Spleen (tissue), 11 donors: ENCODE data around the gene POLR2A. TPM values are rescaled to one million over a fixed set of nuclear protein-coding genes. Genes with fewer than 3 reads are reported as not detected.

ENCODE experiments used
- DNase-seq: peaks from one replicate; pipeline ENCODE4 v3.0.0-alpha.2; 2020
- H3K27ac ChIP-seq, 8 donors: fragments of 200-600 bp; sonication (generic) in 7 of 8; 1 replicate in 4 of 8; 2 replicates in 4 of 8; pipeline versions ENCODE4 v1.5.0 to v1.8.0; 2016 to 2021; ENCODE audit warnings: inconsistent platforms in 4 of 8, mild to moderate bottlenecking in 4 of 8, moderate library complexity in 1 of 8
- H3K27me3 ChIP-seq, 7 donors: fragments of 200-600 bp; sonication (generic) in 6 of 7; replicated peaks in 1 of 7; 1 replicate in 4 of 7; 2 replicates in 3 of 7; pipeline versions ENCODE4 v1.5.0 to v1.8.0; 2016 to 2021; ENCODE audit warnings: inconsistent platforms in 3 of 7, mild to moderate bottlenecking in 1 of 7
- H3K36me3 ChIP-seq, 6 donors: fragments of 200-600 bp; sonication (generic) in 5 of 6; 1 replicate in 4 of 6; 2 replicates in 2 of 6; pipeline versions ENCODE4 v1.5.0 to v1.8.0; 2016 to 2021; ENCODE audit warnings: inconsistent platforms in 2 of 6
- H3K4me1 ChIP-seq, 6 donors: fragments of 200-600 bp; sonication (generic) in 5 of 6; 1 replicate in 3 of 6; 2 replicates in 3 of 6; pipeline versions ENCODE4 v1.5.0 to v1.8.0; 2016 to 2021; ENCODE audit warnings: inconsistent platforms in 3 of 6
- H3K4me3 ChIP-seq, 8 donors: fragments of 200-600 bp; sonication (generic) in 7 of 8; 1 replicate in 4 of 8; 2 replicates in 4 of 8; pipeline versions ENCODE4 v1.5.0 to v1.8.0; 2016 to 2021; ENCODE audit warnings: inconsistent platforms in 4 of 8, mild to moderate bottlenecking in 4 of 8, moderate library complexity in 2 of 8
- H3K9me3 ChIP-seq, 8 donors: fragments of 200-600 bp; sonication (generic) in 7 of 8; 1 replicate in 4 of 8; 2 replicates in 4 of 8; pipeline versions ENCODE4 v1.5.0 to v1.8.0; 2016 to 2021; ENCODE audit warnings: inconsistent platforms in 4 of 8
- CTCF ChIP-seq, 11 experiments: fragments of 200-600 bp in 7 of 11; fragments of 450-650 bp in 4 of 11; sonication (generic) in 4 of 11; IDR thresholded peaks in 8 of 11; conservative IDR thresholded peaks in 3 of 11; 1 replicate in 7 of 11; 2 replicates in 4 of 11; pipeline versions ENCODE4 v1.4.0 to v1.8.0; 2016 to 2021; ENCODE audit warnings: antibody characterized with exemption in 11 of 11, inconsistent platforms in 4 of 11, mild to moderate bottlenecking in 1 of 11
- POLR2A ChIP-seq, 3 donors: fragments of 450-650 bp; IDR thresholded peaks; one replicate each; pipeline ENCODE4 v1.5.1; 2017; ENCODE audit warnings: antibody characterized with exemption in 3 of 3, mild to moderate bottlenecking in 1 of 3
- POLR2AphosphoS5 ChIP-seq, 3 donors: sonication (generic); formaldehyde crosslinking; IDR thresholded peaks; one replicate each; pipeline ENCODE4 v1.5.1; 2017; ENCODE audit warnings: antibody characterized with exemption in 3 of 3
- WGBS, 5 donors: extraction: QIAGEN DNeasy Blood & Tissue Kit in 3 of 5; methylation state at CpG; one replicate each; pipeline versions ENCODE4 v1.1.5 to v1.1.7; 2013 to 2018; 5-methylcytosine and 5-hydroxymethylcytosine counted together
- intact Hi-C: fragments of 100-400 bp; cut with DNase I; formaldehyde crosslinking; loops from one replicate; pipeline ENCODE4 v1.15.0; 2023; ENCODE audit warnings: low total_unique reads
- polyA plus RNA-seq, 3 donors: library from polyadenylated mRNA; stranded (reverse); fragments of 200-250 nt; gene quantifications; one replicate each; pipeline ENCODE4 v1.2.1, GENCODE V29; 2013
- total RNA-seq, 7 donors: library from RNA; depleted of rRNA in 3 of 7; stranded (reverse); fragments of >200 nt in 3 of 7; fragmentation: NEBNext Ultra II Directional in 4 of 7; extraction: Animal tissue kit (Norgen Biotek cat#: 25700) in 4 of 7; gene quantifications; one replicate each; pipeline versions ENCODE4 v1.1.0 to v1.2.1, GENCODE V29; 2016 to 2021
- donor health status: healthy with polysubstance abuse.
- donor health status: DM: no; HTN: no; CAD: no; lungs with moderate emphysema.
- donor health status: DM: no; HTN: no; CAD: no.
- donor health status: Bipolar disorder and iron deficiency.
- donor health status: healthy.
- donor health status: DM: no; HTN: no; CAD: no.
- donor health status: DM: yes; HTN: yes; CAD: no.

Gene POLR2A
- total and polyA plus RNA-seq, 10 donors, result 8.2 to 196 (median 141) TPM

DNA sequence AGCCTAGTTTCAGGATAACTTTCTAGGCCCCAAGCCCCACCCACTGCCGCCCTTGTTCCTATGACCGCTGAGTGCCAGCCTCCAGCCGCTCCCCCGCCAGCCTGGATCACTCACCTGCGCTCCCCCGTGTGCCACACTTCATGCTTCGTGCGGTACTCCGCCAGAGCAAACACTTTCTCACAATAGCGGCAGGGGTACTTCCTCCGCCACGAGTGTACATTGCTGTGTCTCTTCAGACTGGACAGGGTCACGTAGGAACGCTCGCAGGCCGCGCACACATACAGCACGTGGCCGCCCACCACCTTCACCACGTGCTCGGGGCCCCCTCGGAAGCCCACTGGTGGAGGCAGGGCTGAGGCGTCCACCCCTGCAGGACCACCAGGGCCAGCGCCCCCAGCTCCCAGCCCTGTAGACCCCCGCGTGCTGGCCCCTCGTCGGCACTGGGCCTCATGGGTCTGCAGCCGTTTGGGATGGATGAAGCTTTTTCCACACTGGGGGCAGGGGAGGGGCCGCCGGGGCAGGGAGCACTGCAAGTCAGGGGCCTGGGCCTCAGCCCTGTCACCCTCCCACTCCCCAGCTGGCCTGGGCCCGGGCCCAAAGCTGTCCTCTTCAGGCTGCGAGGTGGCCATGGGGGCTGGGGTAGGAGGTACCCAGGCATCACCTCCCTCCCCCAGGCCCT, 18.4 kb upstream of the POLR2A start:
- Histone ChIP-seq H3K36me3 (peaks cover 0 to 75% (median 38%) of the 10 kb centered on the region in 6 donors), H3K4me1 (peaks cover 6 to 55% (median 34%) of the 10 kb centered on the region in 6 donors), H3K27me3 (no peaks in the 10 kb centered on the region), H3K9me3 (no peaks in the 10 kb centered on the region), H3K4me3 (no peak overlapping the region), H3K27ac (peak overlapping the region in 5 of 8 donors; percentile 66 to 80 (median 72))
- intact Hi-C loops, result no loop called here
- 91 to 94% (median 92%) methylated on average over 22 to 33 of the region's 33 CpGs for WGBS, 5 donors
- TF ChIP-seq CTCF (IDR thresholded peaks at IDR 0.05 in 8 of 11, conservative IDR thresholded peaks at IDR 0.05 in 3 of 11), result no peak
- TF ChIP-seq POLR2AphosphoS5 (IDR thresholded peaks at IDR 0.05), result peak; percentile 2 to 45 (median 30)
- DNase-seq, result peak; percentile 74

- peak overlapping the region in 7 of 8 donors; percentile 53 to 80 (median 71) for H3K27ac ChIP-seq
- WGBS, 5 donors, result 71 to 81% (median 74%) methylated on average over 9 of the region's 9 CpGs
- H3K36me3 ChIP-seq, result peaks cover 0 to 75% (median 38%) of the 10 kb centered on the region in 6 donors
- H3K27me3 ChIP-seq, result no peaks in the 10 kb centered on the region
- TF ChIP-seq CTCF (IDR thresholded peaks at IDR 0.05 in 8 of 11, conservative IDR thresholded peaks at IDR 0.05 in 3 of 11) (no peak), POLR2AphosphoS5 (IDR thresholded peaks at IDR 0.05) (no peak), POLR2A (IDR thresholded peaks at IDR 0.05) (no peak)
- H3K4me1 ChIP-seq, result peaks cover 7 to 61% (median 38%) of the 10 kb centered on the region in 6 donors
- no peak for DNase-seq
- no peak overlapping the region for H3K4me3 ChIP-seq
- intact Hi-C loops, result no loop called here
- H3K9me3 ChIP-seq, result no peaks in the 10 kb centered on the region
These were observed 17.9 kb upstream of the POLR2A start for GRCh38 chr17:7466318-7466638.

DNA sequence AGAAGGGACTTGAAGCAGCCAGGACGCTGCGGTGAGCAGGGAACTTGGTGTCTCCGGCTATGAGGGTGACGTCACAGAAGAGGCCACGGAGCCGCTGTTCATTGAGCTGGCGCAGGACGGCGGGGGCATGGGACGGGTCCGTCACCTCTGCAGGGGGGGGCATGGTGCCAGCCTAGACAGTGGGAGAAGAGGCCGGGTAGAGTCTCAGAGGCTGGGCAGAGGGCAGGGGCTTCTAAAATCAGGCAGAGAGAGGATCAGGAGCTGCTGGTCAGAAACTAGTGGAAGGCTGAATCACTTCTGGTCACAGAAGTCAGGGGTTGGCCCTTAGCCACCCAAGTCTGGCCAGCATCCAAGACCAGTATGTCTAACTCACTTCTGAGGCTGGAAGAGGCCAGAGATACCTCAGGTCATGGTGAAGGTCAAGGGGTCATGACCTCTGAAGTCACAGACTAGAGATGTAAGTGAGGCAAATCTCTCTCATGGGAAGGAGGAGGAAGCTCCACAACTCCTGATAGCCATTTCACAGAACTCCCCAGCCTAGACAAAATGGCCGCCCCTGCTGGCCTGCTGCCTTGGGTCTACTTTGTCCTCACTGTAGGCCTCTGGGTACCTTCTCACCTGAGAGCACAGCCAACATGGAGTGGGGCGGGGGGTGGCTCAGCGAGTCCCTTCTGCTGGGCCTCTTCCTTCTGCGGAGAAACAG, 17.4 kb upstream of the POLR2A start:
- Histone ChIP-seq H3K27me3 (no peaks in the 10 kb centered on the region), H3K36me3 (peaks cover 0 to 69% (median 37%) of the 10 kb centered on the region in 6 donors), H3K4me1 (peaks cover 12 to 66% (median 43%) of the 10 kb centered on the region in 6 donors), H3K9me3 (no peaks in the 10 kb centered on the region), H3K4me3 (no peak overlapping the region), H3K27ac (peak overlapping the region; percentile 35 to 80 (median 68))
- DNase-seq, result peak; percentile 75
- TF ChIP-seq CTCF (IDR thresholded peaks at IDR 0.05 in 8 of 11, conservative IDR thresholded peaks at IDR 0.05 in 3 of 11) (no peak), POLR2AphosphoS5 (IDR thresholded peaks at IDR 0.05) (peak; percentile 14 to 58 (median 38)), POLR2A (IDR thresholded peaks at IDR 0.05) (no peak)
- 67 to 74% (median 72%) methylated on average over 15 to 16 of the region's 16 CpGs for WGBS, 5 donors
- intact Hi-C loops, result no loop called here

GRCh38 chr17:7467498-7467897, 16.7 kb upstream of the POLR2A start:
- 79 to 86% (median 80%) methylated on average over 3 of the region's 3 CpGs for WGBS, 5 donors
- TF ChIP-seq POLR2A (IDR thresholded peaks at IDR 0.05) (no peak), POLR2AphosphoS5 (IDR thresholded peaks at IDR 0.05) (no peak), CTCF (IDR thresholded peaks at IDR 0.05 in 8 of 11, conservative IDR thresholded peaks at IDR 0.05 in 3 of 11) (no peak)
- Histone ChIP-seq H3K4me1 (peaks cover 17 to 73% (median 50%) of the 10 kb centered on the region in 6 donors), H3K27me3 (no peaks in the 10 kb centered on the region), H3K4me3 (no peak overlapping the region), H3K9me3 (no peaks in the 10 kb centered on the region), H3K27ac (peak overlapping the region in 6 of 8 donors; percentile 35 to 80 (median 72)), H3K36me3 (peaks cover 0 to 62% (median 32%) of the 10 kb centered on the region in 6 donors)
- DNase-seq, result no peak
- intact Hi-C loops, result no loop called here
